Measurements from ENCODE around the gene CD79A.

DNA sequence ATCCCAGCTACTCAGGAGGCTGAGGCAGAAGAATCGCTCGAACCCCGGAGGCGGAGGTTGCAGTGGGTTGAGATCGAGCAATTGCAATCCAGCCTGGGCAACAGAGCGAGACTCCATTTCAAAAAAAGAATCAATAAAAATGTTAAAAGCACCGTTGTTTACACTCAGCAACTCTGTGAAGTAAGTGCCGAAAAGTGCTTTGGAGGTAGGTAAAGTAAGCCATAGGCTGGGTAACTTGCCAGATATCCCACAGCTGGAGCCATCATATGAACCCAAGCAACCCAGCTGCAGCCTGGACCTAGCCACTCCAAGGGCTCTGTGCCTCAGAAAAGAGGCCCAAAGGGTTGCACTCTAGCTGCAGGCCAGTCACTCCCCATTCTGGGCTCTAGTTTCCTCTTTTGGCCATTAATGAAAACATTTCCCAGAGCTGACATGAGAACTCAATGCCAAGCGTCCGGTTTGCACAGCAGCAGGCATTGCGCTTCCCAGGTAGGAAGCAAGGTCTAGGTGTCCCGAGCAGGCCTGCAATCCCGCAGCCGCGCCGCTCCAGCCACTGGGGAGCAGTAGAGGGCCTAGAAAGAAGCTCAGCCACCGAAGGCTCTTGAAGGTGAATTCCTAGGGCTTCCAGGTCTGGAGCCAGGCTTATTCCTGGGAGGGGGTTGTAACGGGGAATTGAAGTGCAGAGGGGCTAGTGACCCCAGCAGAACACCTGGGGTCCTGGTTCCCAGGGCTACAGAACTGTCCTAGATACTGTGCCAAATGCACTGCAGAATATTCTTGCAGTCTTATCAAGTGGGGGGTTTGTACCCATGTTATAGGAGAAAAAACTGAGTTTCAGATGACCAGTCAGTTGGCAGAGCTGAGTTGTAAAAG is 4.1 kb upstream of the CD79A start:
- TF ChIP-seq POLR2A (IDR thresholded peaks at IDR 0.05; ENCODE audit: low read depth, low read length) (peak; percentile 42; the same call in 1 of the 2 replicates), POLR2AphosphoS5 (IDR thresholded peaks at IDR 0.05; ENCODE audit: low read depth, low read length) (no peak), POU2F2 (IDR thresholded peaks at IDR 0.05; ENCODE audit: low read depth, low read length) (0 out of 2 replicates have a peak, but pooled peaks have one; percentile 28)

All from GM12891 (cell line).